Gastrocnemius medialis (tissue), 4 donors: Measurements from ENCODE around the gene FREM2.

ENCODE experiments used
- POLR2A ChIP-seq, 2 donors: fragments of 450-650 bp; IDR thresholded peaks; one replicate each; pipeline ENCODE4 v1.6.1; 2017; ENCODE audit warnings: antibody characterized with exemption in 2 of 2, mild to moderate bottlenecking in 2 of 2, moderate library complexity in 2 of 2
- TF ChIP-seq, protein P1 (sequence below), 5 experiments: fragments of 450-650 bp in 3 of 5; fragments of 200-600 bp in 2 of 5; sonication (generic) in 2 of 5; IDR thresholded peaks in 4 of 5; conservative IDR thresholded peaks in 1 of 5; 1 replicate in 4 of 5; 2 replicates in 1 of 5; pipeline ENCODE4 v1.5.1; 2016 to 2019; ENCODE audit warnings: antibody characterized with exemption in 5 of 5, mild to moderate bottlenecking in 3 of 5, moderate library complexity in 3 of 5

DNA sequence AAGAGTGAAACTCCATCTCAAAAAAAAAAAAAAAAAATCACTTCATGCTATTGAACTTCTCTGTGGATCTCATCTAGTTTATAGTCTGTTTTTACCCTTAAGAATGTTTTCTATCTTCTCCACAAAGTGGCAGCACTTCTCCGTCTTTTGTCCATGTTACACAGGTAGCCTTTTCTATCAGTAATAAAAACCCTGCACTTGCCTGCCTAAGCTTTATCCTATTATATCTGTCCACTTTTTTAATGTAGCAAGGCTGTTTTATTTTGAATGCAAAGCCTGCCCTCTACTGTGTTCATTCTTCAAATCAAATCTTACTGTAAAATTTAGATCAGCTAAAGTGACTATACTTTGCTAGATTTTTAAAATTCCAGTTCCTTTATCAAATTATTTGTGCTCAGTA lies 179.8 kb downstream of the FREM2 start:
- TF ChIP-seq, protein P1, sequence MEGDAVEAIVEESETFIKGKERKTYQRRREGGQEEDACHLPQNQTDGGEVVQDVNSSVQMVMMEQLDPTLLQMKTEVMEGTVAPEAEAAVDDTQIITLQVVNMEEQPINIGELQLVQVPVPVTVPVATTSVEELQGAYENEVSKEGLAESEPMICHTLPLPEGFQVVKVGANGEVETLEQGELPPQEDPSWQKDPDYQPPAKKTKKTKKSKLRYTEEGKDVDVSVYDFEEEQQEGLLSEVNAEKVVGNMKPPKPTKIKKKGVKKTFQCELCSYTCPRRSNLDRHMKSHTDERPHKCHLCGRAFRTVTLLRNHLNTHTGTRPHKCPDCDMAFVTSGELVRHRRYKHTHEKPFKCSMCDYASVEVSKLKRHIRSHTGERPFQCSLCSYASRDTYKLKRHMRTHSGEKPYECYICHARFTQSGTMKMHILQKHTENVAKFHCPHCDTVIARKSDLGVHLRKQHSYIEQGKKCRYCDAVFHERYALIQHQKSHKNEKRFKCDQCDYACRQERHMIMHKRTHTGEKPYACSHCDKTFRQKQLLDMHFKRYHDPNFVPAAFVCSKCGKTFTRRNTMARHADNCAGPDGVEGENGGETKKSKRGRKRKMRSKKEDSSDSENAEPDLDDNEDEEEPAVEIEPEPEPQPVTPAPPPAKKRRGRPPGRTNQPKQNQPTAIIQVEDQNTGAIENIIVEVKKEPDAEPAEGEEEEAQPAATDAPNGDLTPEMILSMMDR (IDR thresholded peaks at IDR 0.05 in 4 of 5, conservative IDR thresholded peaks at IDR 0.05 in 1 of 5): no peak
- TF ChIP-seq POLR2A (IDR thresholded peaks at IDR 0.05): no peak
